Epithelial cell of proximal tubule (primary cell): ENCODE data around the gene TMEM61. TPM values are rescaled to one million over a fixed set of nuclear protein-coding genes. Genes with fewer than 3 reads are reported as not detected.

Experiments
- DNase-seq: peaks from one replicate; pipeline ENCODE4 v3.0.0-alpha.2; 2011; ENCODE audit warnings: low read depth
- H3K4me3 ChIP-seq: 2 replicates; pipeline ENCODE4 v1.5.1; 2011; ENCODE audit warnings: low read depth, mild to moderate bottlenecking, low read length
- total RNA-seq: library from RNA; depleted of rRNA; stranded (reverse); fragments of >200 nt; gene quantifications from 2 replicates; pipeline ENCODE4 v1.2.3, GENCODE V29; 2015
- TF ChIP-seq, protein P1 (sequence below): conservative IDR thresholded peaks from 2 replicates; pipeline ENCODE4 v1.5.1; 2012; ENCODE audit warnings: low read depth, mild to moderate bottlenecking, low read length

Gene TMEM61
- total RNA-seq, 1 donor from 2014 or later = not detected

DNA sequence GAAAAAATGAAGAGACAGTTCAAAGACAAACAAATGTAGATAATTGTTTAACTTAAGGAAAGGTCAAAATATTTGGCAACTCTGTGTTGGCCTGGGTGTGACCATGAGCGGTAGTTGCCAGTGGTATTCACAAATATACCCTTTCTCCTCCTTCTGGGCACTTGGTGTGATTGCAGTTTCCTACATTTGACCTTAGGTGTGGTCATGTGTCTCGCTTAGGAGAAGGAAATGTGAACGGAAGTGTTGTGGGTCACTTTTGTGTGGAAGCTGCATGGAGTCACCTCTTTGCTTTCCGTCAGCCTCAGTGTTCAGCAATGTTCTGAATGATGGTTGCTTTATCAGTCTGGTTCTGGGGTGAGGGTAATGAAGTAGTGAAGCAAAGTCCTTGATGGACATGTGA is 55.5 kb downstream of the TMEM61 start:
- TF ChIP-seq, protein P1, sequence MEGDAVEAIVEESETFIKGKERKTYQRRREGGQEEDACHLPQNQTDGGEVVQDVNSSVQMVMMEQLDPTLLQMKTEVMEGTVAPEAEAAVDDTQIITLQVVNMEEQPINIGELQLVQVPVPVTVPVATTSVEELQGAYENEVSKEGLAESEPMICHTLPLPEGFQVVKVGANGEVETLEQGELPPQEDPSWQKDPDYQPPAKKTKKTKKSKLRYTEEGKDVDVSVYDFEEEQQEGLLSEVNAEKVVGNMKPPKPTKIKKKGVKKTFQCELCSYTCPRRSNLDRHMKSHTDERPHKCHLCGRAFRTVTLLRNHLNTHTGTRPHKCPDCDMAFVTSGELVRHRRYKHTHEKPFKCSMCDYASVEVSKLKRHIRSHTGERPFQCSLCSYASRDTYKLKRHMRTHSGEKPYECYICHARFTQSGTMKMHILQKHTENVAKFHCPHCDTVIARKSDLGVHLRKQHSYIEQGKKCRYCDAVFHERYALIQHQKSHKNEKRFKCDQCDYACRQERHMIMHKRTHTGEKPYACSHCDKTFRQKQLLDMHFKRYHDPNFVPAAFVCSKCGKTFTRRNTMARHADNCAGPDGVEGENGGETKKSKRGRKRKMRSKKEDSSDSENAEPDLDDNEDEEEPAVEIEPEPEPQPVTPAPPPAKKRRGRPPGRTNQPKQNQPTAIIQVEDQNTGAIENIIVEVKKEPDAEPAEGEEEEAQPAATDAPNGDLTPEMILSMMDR = no peak
- no peak overlapping the region for H3K4me3 ChIP-seq
- DNase-seq = no peak

DNA sequence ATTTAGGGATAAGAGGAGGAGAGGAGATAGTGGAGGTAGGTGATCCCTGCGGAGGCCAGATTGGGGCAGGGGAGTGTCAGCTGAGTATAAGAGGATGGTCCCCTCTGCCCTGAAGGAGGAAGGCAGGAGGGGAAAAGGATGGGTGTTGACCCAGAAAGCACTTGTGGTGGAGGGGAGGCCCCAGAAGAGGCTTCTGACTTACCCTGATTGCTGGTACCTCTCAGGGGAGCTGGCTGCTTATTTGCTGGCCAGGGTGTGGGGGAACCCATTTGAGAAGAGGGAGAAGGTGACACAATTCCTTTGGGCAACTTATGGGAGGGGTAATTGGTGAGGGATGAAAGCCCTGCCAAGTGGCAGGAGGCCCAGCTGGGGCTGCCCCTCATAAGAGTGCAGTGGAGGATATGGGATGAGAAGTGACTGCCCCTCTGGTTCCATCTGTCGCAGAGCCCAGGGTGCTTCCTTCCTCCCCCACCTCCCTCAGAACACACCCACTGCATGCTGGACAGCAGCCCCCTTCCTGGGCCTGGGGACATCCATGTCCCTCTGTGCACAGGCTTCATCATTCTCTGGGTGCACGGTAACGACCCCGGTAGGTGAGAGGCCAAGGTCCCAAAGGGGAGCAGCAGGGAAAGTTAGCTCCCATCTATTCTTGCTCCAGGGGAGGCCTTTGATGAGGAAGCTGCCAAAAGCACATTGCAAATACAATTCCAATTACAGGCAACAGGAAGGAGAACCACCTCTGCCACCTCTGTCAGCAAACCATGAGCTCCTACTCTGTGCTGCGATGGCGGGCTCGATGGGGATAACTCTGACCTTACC is 57.5 kb downstream of the TMEM61 start:
- TF ChIP-seq, protein P1 = no peak
- DNase-seq = no peak
- no peak overlapping the region for H3K4me3 ChIP-seq

DNA sequence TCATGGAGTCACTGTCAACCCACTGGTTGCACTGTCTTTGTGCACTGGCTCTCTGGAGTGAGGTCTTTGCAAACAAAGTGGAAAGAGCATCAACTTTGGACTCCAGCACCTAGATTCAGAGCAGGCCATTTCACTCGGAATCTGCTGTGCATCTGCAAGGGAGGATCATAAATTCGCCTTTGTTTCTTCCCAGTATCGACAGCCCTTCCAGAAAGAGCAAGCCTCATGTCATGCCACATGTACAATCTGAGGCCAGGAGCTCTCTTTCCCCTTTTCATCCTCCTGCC is 58.1 kb downstream of the TMEM61 start:
- H3K4me3 ChIP-seq = no peak overlapping the region
- no peak for DNase-seq
- TF ChIP-seq, protein P1 = no peak

DNA sequence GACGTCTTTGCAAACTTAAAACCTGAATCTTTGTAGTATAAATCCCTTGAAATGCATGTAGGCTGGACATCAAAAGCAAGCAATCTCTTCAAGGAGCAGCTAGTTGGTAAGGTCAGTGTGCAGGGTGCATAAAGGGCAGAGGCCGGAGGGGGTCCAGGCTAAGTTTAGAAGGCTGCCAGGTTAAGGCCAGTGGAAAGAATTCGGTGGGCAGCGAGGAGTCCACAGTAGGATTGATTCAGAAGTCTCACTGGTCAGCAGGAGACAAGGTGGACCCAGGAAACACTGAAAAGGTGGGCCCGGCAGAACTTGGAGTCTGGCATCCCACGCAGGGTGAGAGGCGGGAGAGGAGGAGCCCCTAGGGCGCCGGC is 58.5 kb downstream of the TMEM61 start:
- no peak for DNase-seq
- peak overlapping the region; percentile 56 for H3K4me3 ChIP-seq
- TF ChIP-seq, protein P1 = no peak

DNA sequence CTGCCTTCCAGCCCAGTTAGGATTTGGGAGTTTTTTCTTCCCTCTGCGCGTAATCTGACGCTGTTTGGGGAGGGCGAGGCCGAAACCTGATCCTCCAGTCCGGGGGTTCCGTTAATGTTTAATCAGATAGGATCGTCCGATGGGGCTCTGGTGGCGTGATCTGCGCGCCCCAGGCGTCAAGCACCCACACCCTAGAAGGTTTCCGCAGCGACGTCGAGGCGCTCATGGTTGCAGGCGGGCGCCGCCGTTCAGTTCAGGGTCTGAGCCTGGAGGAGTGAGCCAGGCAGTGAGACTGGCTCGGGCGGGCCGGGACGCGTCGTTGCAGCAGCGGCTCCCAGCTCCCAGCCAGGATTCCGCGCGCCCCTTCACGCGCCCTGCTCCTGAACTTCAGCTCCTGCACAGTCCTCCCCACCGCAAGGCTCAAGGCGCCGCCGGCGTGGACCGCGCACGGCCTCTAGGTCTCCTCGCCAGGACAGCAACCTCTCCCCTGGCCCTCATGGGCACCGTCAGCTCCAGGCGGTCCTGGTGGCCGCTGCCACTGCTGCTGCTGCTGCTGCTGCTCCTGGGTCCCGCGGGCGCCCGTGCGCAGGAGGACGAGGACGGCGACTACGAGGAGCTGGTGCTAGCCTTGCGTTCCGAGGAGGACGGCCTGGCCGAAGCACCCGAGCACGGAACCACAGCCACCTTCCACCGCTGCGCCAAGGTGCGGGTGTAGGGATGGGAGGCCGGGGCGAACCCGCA is 59.1 kb downstream of the TMEM61 start, which contains the start of gene PCSK9:
PCSK9 (plus strand) TSS at position 207 of the 741 bp plus-strand sequence; CDS start at position 497, 290 bp downstream.
- TF ChIP-seq, protein P1 = no peak
- peak within 1 kb of the TSS; percentile 56 for H3K4me3 ChIP-seq
- DNase-seq = no peak

DNA sequence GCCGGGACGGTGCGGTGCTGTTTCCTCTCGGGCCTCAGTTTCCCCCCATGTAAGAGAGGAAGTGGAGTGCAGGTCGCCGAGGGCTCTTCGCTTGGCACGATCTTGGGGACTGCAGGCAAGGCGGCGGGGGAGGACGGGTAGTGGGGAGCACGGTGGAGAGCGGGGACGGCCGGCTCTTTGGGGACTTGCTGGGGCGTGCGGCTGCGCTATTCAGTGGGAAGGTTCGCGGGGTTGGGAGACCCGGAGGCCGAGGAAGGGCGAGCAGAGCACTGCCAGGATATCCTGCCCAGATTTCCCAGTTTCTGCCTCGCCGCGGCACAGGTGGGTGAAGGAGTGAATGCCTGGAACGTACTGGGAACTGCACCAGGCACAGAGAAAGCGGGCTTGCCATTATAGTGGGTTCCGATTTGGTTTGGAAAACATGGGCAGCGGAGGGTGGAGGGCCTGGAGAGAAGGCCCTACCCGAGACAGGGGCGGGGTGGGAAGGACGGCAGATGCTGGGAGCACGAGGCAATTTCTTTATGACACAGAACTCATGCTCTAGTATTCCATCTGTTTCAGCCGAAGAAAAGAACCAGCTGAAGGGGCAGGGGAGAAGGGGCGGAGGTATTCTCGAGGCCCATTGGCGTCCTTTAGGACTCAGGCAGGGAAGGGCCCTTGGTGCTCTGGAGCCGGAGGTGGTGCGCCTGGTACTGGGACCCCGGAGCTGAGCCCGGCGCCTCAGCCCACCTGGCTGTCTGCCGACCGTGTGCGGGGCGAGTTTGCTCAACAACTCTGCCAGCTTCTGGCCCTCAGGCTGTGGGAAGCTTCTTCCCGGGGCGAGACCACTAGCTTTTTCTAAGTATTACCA is 59.9 kb downstream of the TMEM61 start:
- no peak for DNase-seq
- peak overlapping the region; percentile 56 for H3K4me3 ChIP-seq

More for the DNA sequence above, 59.9 kb downstream of the TMEM61 start:
- TF ChIP-seq, protein P1 = no peak
